22Rv1 (cell line): ENCODE measurements around the gene OTOF.

Experiments used
- CTCF ChIP-seq: fragments of 450-650 bp; IDR thresholded peaks from 2 replicates; pipeline ENCODE4 v1.5.1; 2017; ENCODE audit warnings: mild to moderate bottlenecking
- ZFX ChIP-seq: fragments of 450-650 bp; IDR thresholded peaks from 2 replicates; pipeline ENCODE4 v1.6.1; 2017; ENCODE audit warnings: antibody characterized with exemption, borderline replicate concordance

GRCh38 chr2:26506279-26506678 is 28.4 kb upstream of the OTOF start:
- TF ChIP-seq CTCF (no peak), ZFX (no peak)
